ENCODE results near the gene MND1.

The MND1 gene

GRCh38 chr4:153439831-153440230, 95.3 kb downstream of the MND1 start:
- Histone ChIP-seq H2AFZ (ENCODE audit: low read length) (no peak overlapping the region), H3K4me3 (ENCODE audit: low read depth, low read length, poor library complexity, severe bottlenecking) (peak overlapping the region; percentile 63), H3K79me2 (ENCODE audit: insufficient read depth, low read length) (no peaks in the 10 kb centered on the region), H3F3A (ENCODE audit: insufficient read depth, low read length) (peaks cover 10% of the 10 kb centered on the region; the same call in 1 of the 2 replicates), H3K9ac (ENCODE audit: low read length) (peak overlapping the region; percentile 91), H3K27me3 (ENCODE audit: insufficient read depth, low read length) (no peaks in the 10 kb centered on the region), H3K9me2 (ENCODE audit: low read depth, low read length) (no peaks in the 10 kb centered on the region), H3K27ac (ENCODE audit: low read depth, low read length, poor library complexity, severe bottlenecking) (peak overlapping the region; percentile 99), H3K9me3 (ENCODE audit: low read length) (no peaks in the 10 kb centered on the region), H3K4me1 (ENCODE audit: insufficient read depth, low read length, severe bottlenecking) (peaks cover 86% of the 10 kb centered on the region), H3K4me2 (ENCODE audit: low read length) (peak overlapping the region; percentile 97), H3K36me3 (ENCODE audit: insufficient read depth, low read length) (no peaks in the 10 kb centered on the region), H4K20me1 (ENCODE audit: insufficient read depth, low read length) (no peaks in the 10 kb centered on the region)
- no peak for TF ChIP-seq CTCF (IDR thresholded peaks at IDR 0.05; ENCODE audit: low read length)
- no peak for TF ChIP-seq EZH2 (IDR thresholded peaks at IDR 0.05; ENCODE audit: borderline replicate concordance, low read length)

GRCh38 chr4:153440475-153440874, 96.0 kb downstream of the MND1 start:
- Histone ChIP-seq H3K9me3 (ENCODE audit: low read length) (no peaks in the 10 kb centered on the region), H3K36me3 (ENCODE audit: insufficient read depth, low read length) (no peaks in the 10 kb centered on the region), H3K4me1 (ENCODE audit: insufficient read depth, low read length, severe bottlenecking) (peaks cover 80% of the 10 kb centered on the region), H3K4me3 (ENCODE audit: low read depth, low read length, poor library complexity, severe bottlenecking) (peak overlapping the region; percentile 63), H2AFZ (ENCODE audit: low read length) (no peak overlapping the region), H3K9ac (ENCODE audit: low read length) (peak overlapping the region; percentile 91), H3K79me2 (ENCODE audit: insufficient read depth, low read length) (no peaks in the 10 kb centered on the region), H4K20me1 (ENCODE audit: insufficient read depth, low read length) (no peaks in the 10 kb centered on the region), H3F3A (ENCODE audit: insufficient read depth, low read length) (peaks cover 10% of the 10 kb centered on the region; the same call in 1 of the 2 replicates), H3K27me3 (ENCODE audit: insufficient read depth, low read length) (no peaks in the 10 kb centered on the region), H3K9me2 (ENCODE audit: low read depth, low read length) (no peaks in the 10 kb centered on the region), H3K4me2 (ENCODE audit: low read length) (peak overlapping the region; percentile 97), H3K27ac (ENCODE audit: low read depth, low read length, poor library complexity, severe bottlenecking) (peak overlapping the region; percentile 99)
- TF ChIP-seq CTCF (IDR thresholded peaks at IDR 0.05; ENCODE audit: low read length) (no peak), EZH2 (IDR thresholded peaks at IDR 0.05; ENCODE audit: borderline replicate concordance, low read length) (no peak)

GRCh38 chr4:153447175-153447905, 102.9 kb downstream of the MND1 start:
- H3K9me3 ChIP-seq (ENCODE audit: low read length): no peaks in the 10 kb centered on the region
- no peaks in the 10 kb centered on the region for H4K20me1 ChIP-seq (ENCODE audit: insufficient read depth, low read length)
- H3K9me2 ChIP-seq (ENCODE audit: low read depth, low read length): no peaks in the 10 kb centered on the region
- no peak overlapping the region for H3K4me3 ChIP-seq (ENCODE audit: low read depth, low read length, poor library complexity, severe bottlenecking)
- H3K9ac ChIP-seq (ENCODE audit: low read length): no peak overlapping the region
- H3K79me2 ChIP-seq (ENCODE audit: insufficient read depth, low read length): no peaks in the 10 kb centered on the region
- no peaks in the 10 kb centered on the region for H3F3A ChIP-seq (ENCODE audit: insufficient read depth, low read length)
- peaks cover 40% of the 10 kb centered on the region for H3K4me1 ChIP-seq (ENCODE audit: insufficient read depth, low read length, severe bottlenecking)
- H3K36me3 ChIP-seq (ENCODE audit: insufficient read depth, low read length): no peaks in the 10 kb centered on the region
- no peak overlapping the region for H3K27ac ChIP-seq (ENCODE audit: low read depth, low read length, poor library complexity, severe bottlenecking)
- no peaks in the 10 kb centered on the region for H3K27me3 ChIP-seq (ENCODE audit: insufficient read depth, low read length)
- TF ChIP-seq EZH2 (IDR thresholded peaks at IDR 0.05; ENCODE audit: borderline replicate concordance, low read length): no peak
- TF ChIP-seq CTCF (IDR thresholded peaks at IDR 0.05; ENCODE audit: low read length): no peak
- no peak overlapping the region for H3K4me2 ChIP-seq (ENCODE audit: low read length)
- no peak overlapping the region for H2AFZ ChIP-seq (ENCODE audit: low read length)
